ENCODE results near the gene C13orf46.

GRCh38 chr13:113958373-113958772, 15.5 kb downstream of the C13orf46 start:
- TF ChIP-seq, protein P1, sequence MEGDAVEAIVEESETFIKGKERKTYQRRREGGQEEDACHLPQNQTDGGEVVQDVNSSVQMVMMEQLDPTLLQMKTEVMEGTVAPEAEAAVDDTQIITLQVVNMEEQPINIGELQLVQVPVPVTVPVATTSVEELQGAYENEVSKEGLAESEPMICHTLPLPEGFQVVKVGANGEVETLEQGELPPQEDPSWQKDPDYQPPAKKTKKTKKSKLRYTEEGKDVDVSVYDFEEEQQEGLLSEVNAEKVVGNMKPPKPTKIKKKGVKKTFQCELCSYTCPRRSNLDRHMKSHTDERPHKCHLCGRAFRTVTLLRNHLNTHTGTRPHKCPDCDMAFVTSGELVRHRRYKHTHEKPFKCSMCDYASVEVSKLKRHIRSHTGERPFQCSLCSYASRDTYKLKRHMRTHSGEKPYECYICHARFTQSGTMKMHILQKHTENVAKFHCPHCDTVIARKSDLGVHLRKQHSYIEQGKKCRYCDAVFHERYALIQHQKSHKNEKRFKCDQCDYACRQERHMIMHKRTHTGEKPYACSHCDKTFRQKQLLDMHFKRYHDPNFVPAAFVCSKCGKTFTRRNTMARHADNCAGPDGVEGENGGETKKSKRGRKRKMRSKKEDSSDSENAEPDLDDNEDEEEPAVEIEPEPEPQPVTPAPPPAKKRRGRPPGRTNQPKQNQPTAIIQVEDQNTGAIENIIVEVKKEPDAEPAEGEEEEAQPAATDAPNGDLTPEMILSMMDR (IDR thresholded peaks at IDR 0.05): no peak
- no peak for TF ChIP-seq EZH2 (IDR thresholded peaks at IDR 0.05; ENCODE audit: borderline replicate concordance, insufficient read depth, low read depth, low read length, poor library complexity, severe bottlenecking)

Data from B cell (primary cell).